T-helper 2 cell (primary cell): ENCODE results near the gene CTU2.
"Not testable (repeated sequence)": the region's sequence is repeated elsewhere in the genome, so short reads cannot be mapped to it uniquely, and the experiment has no call there.

Source experiments
- DNase-seq, 5 experiments: peaks; one replicate each; pipeline versions ENCODE4 v3.0.0 to v3.0.0-alpha.2; 2012 to 2022
- total RNA-seq, 2 donors: gene quantifications; one replicate each; lab custom pipeline; 2026; lab: John Stamatoyannopoulos, UW

CTU2 gene
- 11.4 to 29.3 reads per million in 2 donors for total RNA-seq

DNA sequence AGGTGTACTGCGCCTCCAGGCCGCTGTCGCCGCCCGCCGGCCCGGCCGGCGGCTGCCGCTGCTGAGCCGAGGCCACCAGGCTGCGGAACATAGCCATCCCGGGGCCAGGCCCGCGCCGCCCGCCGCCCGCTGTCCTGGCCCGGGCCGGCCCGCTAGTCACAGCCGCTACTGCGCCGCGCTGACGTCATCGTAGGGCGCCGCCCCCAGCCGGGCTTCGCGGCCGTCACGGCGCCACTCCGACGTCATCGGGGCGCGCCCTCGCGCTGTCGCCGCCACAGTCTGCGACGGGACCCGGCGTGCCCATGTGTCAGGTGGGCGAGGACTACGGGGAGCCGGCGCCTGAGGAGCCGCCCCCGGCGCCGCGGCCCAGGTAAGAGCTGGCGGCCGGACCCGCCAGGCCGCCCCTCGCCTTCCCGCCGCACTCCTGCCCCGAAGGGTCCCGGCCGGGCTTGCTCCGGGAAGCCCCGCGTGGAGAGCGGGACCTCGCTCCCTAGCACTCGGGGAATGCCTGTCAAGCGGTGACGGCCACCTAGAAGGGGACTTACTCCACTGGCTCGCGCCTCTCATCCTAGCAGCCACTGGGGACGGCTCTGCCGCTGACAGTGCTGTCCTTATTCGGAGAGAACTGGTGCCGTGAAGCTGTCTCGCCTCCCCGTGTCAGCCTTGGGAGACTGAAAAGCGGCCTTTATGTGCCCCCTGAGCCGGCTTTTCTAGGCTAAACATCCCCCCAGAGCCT lies at the start of gene CTU2, which contains the start of gene RNF166:
TSS of gene CTU2 (plus strand) at position 275 of the 736 bp plus-strand sequence. CDS start at position 303, 28 bp downstream.
TSS of gene RNF166 (minus strand) at position 180 of the 736 bp plus-strand sequence. CDS start at position 97, 83 bp downstream.
- DNase-seq = peak; percentile 85 to 93 (median 90)

DNA sequence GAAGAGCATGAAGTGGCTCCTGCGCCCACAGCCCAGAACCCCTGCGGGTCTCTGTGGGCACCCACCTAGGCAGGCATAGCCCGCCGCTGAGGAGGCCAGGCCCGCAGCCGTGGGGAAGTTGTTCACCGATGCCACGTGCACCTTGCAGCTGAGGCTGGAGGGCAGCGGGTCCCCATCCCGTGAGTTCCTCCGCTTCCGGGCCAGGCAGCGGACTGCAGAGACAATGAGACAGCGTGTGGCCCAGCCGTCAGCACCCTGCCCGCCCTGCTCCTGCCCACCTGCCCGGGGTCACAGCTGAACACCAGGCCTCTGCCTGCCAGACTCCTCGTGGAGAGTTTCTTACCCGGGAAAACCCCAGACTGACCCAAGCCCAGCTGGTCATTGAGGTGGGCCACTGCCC lies 48.9 kb upstream of the CTU2 start:
- no peak for DNase-seq

DNA sequence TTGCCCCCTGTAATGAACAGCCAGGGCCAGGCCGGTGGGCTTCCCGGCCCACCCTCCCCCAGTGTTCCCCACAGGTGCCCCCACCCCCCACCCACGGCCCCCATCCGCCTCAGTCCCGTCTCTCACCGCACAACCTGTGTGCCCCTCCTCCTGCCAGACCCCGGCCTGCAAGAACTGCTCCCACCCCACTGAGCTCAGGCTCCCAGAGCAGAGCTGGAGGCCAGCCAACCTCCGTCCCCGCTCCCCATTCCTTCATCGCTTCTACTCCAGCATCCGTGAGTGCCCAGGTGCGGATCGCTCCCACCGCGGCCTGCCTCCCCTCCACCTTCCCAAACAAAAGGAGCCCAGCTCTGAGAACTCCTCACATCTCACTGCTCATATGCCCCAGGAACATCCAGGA lies 47.6 kb upstream of the CTU2 start:
- DNase-seq = no peak

GRCh38 chr16:88659160-88659559 lies 47.1 kb upstream of the CTU2 start:
- no peak for DNase-seq

- no peak for DNase-seq
These were observed 44.8 kb upstream of the CTU2 start for GRCh38 chr16:88661468-88661867.

- DNase-seq = peak in 1 of 5 experiments; percentile 38
These were observed 44.0 kb upstream of the CTU2 start for GRCh38 chr16:88662222-88662842.

DNA sequence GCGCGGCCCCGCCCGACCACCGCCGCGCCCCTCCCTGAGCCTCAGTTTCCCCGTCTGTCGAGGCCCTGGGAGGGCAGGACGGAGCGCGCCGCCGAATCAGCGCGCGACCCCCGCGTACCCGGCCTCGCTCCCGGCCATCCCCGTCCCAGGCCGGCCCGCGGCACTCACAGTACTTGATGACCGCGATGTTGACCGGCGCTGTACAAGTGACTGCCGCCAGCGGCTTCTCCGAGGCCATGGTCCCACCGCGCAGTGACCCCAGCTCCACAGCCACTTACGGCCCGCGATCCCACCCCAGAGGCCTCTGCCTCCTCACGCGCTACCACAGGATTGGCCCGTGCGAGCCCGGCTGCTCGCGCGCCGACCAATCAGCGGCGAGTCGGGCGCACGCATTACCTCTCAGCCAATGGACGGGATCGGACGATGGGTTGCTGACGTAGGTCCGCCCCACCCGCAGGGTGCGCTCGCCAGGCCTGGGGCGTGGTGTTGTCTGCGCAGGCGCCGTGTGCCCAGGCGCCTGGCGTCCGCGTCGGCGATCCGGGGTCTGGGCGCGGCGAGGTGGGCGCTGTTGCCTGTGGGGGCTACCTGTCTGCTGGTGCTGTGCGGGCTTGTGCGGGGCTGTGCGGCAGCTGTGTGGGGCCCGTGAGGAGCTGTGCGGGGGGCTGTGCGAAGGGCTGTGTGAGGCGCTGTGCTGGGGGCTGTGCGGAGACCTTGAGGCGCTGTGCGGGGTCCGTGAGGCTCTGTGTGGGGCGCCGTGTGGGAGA lies 43.3 kb upstream of the CTU2 start, which contains the start of gene MVD:
TSS of gene MVD (minus strand) at position 249 of the 764 bp plus-strand sequence. CDS start at position 238, 11 bp downstream.
- peak; percentile 91 to 98 (median 94) for DNase-seq

- no peak for DNase-seq
These were observed 41.2 kb upstream of the CTU2 start for GRCh38 chr16:88665148-88665547.

GRCh38 chr16:88665570-88665969 lies 40.7 kb upstream of the CTU2 start:
- no peak for DNase-seq

DNA sequence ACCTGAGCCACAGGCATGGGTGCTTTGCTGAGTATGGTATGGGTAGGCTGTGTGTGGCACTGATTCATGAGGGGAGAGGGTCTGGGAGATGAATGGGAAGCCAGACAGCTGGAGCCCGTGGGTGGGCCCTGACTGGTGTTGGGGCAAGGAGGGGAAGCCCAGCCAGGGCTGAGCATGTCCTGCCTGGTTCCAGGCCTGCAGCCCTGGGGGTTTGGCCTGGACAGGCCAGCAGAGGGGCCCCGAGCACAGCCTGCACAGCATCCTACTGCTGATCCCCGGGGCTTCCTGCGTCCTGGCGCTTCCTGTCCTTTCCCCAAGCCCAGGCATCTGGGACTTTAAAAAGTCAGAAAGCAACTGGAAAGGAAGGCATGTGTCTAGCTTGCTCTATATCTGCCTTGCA lies 38.8 kb upstream of the CTU2 start:
- DNase-seq = no peak

- not testable (repeated sequence) for DNase-seq
These were observed 36.8 kb upstream of the CTU2 start for GRCh38 chr16:88669493-88669892.

GRCh38 chr16:88669980-88670379 lies 36.3 kb upstream of the CTU2 start:
- no peak for DNase-seq

DNA sequence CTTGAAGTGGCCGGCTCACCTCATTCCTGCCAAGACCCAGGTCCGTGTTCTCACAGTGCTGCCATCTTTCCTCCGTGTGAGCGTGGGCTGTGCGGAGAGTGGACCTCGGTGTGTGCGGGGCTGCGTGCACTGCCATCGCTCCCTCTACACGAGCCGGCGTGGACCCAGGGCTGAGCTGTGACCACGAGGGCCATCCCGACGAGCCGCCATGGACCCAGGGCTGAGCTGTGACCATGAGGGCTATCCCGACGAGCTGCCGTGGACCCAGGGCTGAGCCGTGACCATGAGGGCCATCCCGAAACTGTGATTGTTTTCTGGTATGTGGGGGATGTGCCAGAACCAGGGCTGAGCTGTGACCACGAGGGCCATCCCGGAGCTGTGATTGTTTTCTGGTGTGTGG lies 34.5 kb upstream of the CTU2 start:
- DNase-seq = no peak

DNA sequence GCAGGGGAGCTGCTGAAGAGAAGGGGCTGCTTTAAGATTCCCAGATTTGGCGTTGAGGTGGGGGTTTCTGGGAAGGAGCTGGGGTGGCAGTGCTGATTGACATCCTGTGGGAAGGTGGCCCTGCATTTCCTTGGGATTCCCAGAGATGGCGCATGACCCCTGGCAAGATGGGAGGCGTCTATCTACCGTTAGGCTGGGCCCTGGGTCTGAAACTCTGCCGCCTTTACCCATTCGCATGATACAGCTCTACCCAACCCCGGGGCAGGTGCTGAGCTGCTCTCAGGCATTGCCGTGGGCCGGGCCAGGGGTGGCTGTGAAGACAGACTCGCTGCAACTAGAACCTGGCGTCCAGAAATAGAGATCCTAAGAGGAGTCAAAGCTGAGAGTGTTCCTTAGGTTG lies 33.5 kb upstream of the CTU2 start:
- DNase-seq = no peak

DNA sequence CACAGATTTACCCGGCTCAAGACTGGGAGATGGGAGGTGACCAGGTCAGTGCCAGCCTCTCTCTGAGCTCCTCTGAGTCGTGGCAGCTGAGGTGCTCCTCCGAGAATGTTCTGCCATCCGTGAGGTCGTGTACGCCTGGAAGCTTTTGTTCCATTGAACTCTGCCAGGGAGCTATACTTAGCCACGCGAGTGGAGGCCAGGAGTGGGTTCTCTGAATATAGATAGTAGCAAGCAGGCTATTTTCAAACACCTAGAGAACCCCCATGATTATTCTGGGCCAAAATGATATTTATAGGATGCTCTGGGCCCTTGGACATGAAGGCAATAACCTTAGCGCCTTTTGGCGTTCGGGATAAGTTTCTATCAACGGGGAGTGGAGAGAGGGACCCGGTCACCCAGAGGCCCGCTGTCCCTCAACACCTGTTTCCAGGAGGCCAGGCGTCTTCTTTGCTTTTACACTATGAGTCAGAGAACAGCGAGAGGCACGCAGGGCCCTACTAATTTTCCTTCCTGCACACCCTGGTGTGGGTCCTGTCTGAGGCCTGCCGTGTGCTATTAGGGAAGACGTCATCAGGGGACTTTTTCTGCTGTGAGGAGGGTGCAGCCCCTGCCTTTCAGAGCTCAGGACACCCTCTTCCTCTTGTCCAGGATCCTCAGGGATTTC lies 32.5 kb upstream of the CTU2 start:
- DNase-seq = no peak

DNA sequence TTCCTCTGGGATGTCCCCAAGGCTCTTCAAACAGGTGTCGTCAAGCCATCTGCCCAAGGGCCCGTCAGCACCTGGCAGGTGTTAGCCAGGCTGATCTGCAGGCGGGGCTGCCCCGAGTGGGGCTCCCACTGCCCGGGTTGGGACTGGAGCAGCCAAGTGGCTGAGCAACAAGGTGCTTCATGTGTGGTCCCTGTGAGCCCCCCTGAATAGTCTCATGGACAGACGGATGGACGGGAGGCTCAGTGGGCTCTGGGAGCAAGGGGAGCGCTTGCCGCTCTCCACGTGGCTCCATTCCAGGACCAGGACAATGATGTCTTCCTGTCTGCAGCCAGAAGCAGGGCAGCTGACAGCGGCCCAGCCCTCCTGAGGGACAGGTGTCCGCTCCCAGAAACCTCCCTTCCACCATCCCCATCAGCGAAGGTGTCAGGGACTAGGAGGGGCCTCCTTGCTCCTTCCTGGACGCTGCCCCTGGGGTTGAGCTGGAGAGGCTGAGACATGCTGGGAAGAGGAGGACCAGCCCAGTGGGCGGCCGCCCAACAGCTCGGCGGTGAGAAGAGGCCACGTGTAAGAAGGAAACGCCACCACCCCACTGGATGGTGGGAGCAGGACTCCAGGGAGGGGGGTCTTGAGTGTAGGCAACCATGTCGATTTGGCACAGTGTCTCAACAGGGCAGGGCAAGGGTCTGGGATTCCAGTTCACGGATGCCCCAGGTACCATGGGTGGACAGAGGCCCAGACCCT lies 29.6 kb upstream of the CTU2 start:
- no peak for DNase-seq

- DNase-seq = no peak
These were observed 28.6 kb upstream of the CTU2 start for GRCh38 chr16:88677721-88678120.

DNA sequence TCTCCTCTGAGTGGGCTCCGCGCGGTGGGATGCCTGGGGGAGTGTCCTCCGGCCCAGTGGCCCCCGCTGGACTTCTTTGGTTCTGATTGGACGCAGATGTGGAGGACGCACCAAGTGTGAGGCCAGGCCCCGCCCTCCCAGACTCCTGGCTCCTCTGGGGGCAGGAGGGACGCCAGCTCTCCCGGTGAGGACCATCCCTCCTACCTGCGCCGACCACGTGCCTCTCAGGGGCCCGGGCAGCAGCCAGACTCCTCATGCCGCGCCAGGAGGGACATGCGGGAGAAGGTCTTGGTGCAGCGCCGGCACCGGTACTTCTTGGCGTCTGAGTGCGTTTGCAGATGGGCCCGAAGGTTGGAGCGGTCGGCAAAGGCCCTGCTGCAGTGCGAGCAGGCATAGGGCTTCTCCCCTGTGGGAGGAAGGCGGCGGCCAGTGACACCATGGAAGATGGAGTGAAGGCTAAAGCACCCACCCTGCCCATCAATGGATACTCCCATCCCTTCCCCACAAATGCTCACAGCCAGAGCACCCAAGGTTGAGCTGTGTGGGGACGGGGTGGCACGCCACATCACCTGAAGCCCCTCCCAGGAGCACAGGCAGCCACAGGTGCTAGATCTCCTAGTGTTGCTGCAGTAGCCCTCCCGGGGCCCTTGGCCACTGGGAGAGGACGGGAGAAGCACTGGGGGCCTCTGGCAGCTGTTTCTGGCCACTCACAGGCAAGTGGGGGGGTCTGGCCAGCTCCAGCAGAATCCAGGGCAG lies 27.9 kb upstream of the CTU2 start:
- DNase-seq = no peak

DNA sequence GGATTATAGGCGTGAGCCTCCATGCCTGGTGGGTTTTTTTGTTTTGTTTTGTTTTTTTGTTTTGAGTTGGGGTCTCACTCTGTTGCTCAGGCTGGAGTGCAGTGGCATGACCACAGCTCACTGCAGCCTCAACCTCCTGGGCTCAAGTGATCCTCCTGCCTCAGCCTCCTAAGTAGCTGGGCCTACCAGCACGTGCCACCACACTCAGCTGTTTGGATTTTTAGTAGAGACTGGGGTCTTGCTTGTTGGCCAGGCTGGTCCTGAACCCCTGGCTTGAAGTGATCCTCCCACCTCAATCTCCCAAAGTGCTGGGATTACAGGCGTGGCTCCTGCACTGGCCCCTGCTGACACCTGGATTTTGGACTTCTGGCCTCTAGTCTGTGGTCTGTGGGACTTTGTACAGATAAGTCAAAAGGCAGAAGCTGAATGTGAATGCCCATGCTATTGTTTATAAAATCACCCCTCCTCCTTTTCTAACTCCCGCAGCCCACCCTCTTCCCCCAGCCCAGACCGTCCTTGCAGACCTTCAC lies 25.7 kb upstream of the CTU2 start:
- no peak for DNase-seq

- DNase-seq = peak in 3 of 5 experiments; percentile 39 to 76 (median 43)
These were observed 25.1 kb upstream of the CTU2 start for GRCh38 chr16:88681084-88681680.
